Tibial nerve (tissue), 4 donors: Measurements from ENCODE around the gene FMN1. TPM values are rescaled to one million over a fixed set of nuclear protein-coding genes. Genes with fewer than 3 reads are reported as not detected.

Source experiments
- DNase-seq, 2 donors: peaks; one replicate each; pipeline ENCODE4 v3.0.0-alpha.2; 2019; ENCODE audit warnings: low spot score in 2 of 2
- H3K27ac ChIP-seq, 4 donors: fragments of 200-600 bp; sonication (generic) in 3 of 4; one replicate each; pipeline ENCODE4 v1.5.1; 2017 to 2019; ENCODE audit warnings: mild to moderate bottlenecking in 1 of 4
- H3K27me3 ChIP-seq, 2 donors: fragments of 200-600 bp; sonication (generic) in 1 of 2; one replicate each; pipeline versions ENCODE4 v1.5.1 to v1.6.0; 2017 to 2019
- H3K36me3 ChIP-seq, 3 donors: fragments of 200-600 bp; sonication (generic); one replicate each; pipeline ENCODE4 v1.5.1; 2018 to 2019
- H3K4me1 ChIP-seq, 4 donors: fragments of 200-600 bp; sonication (generic) in 3 of 4; one replicate each; pipeline ENCODE4 v1.5.1; 2017 to 2019
- H3K4me3 ChIP-seq, 4 donors: fragments of 200-600 bp; sonication (generic) in 3 of 4; one replicate each; pipeline ENCODE4 v1.5.1; 2017 to 2019; ENCODE audit warnings: mild to moderate bottlenecking in 1 of 4, moderate library complexity in 1 of 4
- H3K9me3 ChIP-seq, 4 donors: fragments of 200-600 bp; sonication (generic) in 3 of 4; one replicate each; pipeline ENCODE4 v1.5.1; 2017 to 2019
- CTCF ChIP-seq, 5 experiments: fragments of 200-600 bp in 3 of 5; fragments of 450-650 bp in 2 of 5; sonication (generic) in 3 of 5; IDR thresholded peaks; one replicate each; pipeline ENCODE4 v1.5.1; 2016 to 2019; ENCODE audit warnings: antibody characterized with exemption in 5 of 5, mild to moderate bottlenecking in 3 of 5, moderate library complexity in 2 of 5
- EP300 ChIP-seq, 2 donors: sonication (generic); formaldehyde crosslinking; IDR thresholded peaks; one replicate each; pipeline ENCODE4 v1.6.1; 2017; ENCODE audit warnings: antibody characterized with exemption in 2 of 2, mild to moderate bottlenecking in 1 of 2
- POLR2A ChIP-seq, 2 donors: fragments of 450-650 bp; IDR thresholded peaks; one replicate each; pipeline ENCODE4 v1.6.1; 2017; ENCODE audit warnings: antibody characterized with exemption in 2 of 2, mild to moderate bottlenecking in 2 of 2, moderate library complexity in 2 of 2
- WGBS, 2 donors: methylation state at CpG; one replicate each; pipeline ENCODE4 v1.1.5; 2018; 5-methylcytosine and 5-hydroxymethylcytosine counted together
- total RNA-seq, 4 donors: library from RNA; depleted of rRNA; stranded (reverse); fragments of >200 nt; gene quantifications; one replicate each; pipeline ENCODE4 v1.1.0, GENCODE V29; 2016

The FMN1 gene
- total RNA-seq, 4 donors from 2014 or later = 15.1 to 62.1 (median 20.7) TPM

DNA sequence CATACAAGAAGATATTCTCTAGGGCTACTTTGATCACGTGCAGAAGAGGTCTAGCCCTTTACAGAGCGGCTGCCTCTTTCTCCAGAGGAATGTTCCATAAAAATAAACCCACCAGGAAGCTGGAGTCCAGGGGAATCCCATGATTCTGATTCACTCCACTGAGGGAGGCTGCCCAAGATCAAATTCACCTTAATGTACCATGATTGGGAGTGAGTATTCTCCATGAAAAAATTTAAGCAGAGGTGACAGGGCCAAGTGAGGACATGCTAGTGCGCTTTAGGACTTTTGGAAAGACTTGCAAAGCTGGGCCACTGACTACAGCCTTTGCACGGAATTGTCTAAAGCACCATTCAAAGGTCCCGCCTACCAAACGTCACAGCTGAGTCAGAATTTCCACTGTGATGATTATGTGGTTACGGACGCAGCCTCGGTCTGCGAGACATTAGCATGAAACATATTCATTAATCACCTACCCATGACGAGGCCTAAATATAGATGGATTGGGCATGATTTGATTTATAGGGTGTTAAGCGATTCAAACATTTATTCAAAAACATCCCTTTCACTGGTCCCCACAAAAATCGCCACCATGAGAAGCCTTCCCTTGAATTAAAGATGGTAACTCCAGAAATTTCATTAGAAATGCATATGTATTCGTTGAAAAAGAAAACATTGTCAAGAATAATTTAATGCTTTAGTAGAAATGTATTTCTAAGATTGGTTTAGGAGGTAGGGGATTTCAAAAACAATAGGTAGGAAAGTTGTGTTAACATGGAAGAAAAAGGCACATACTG lies 324.1 kb downstream of the FMN1 start:
- no peak overlapping the region for H3K27ac ChIP-seq
- H3K4me3 ChIP-seq = no peak overlapping the region
- 86 to 87% methylated on average over 14 of the region's 14 CpGs for WGBS, 2 donors
- no peaks in the 10 kb centered on the region for H3K36me3 ChIP-seq
- no peaks in the 10 kb centered on the region for H3K27me3 ChIP-seq
- H3K4me1 ChIP-seq = peaks cover 0 to 4% (median 0%) of the 10 kb centered on the region in 4 donors
- DNase-seq = no peak
- TF ChIP-seq EP300 (IDR thresholded peaks at IDR 0.05) (no peak), CTCF (IDR thresholded peaks at IDR 0.05) (no peak), POLR2A (IDR thresholded peaks at IDR 0.05) (no peak)
- no peaks in the 10 kb centered on the region for H3K9me3 ChIP-seq

GRCh38 chr15:32869776-32870175 lies 324.7 kb downstream of the FMN1 start:
- Histone ChIP-seq H3K4me1 (peaks cover 0 to 4% (median 0%) of the 10 kb centered on the region in 4 donors), H3K4me3 (no peak overlapping the region), H3K9me3 (no peaks in the 10 kb centered on the region), H3K27ac (no peak overlapping the region), H3K36me3 (no peaks in the 10 kb centered on the region), H3K27me3 (no peaks in the 10 kb centered on the region)
- no peak for DNase-seq
- WGBS, 2 donors = 63 to 75% methylated on average over 4 of the region's 4 CpGs
- TF ChIP-seq POLR2A (IDR thresholded peaks at IDR 0.05) (no peak), EP300 (IDR thresholded peaks at IDR 0.05) (no peak), CTCF (IDR thresholded peaks at IDR 0.05) (no peak)

DNA sequence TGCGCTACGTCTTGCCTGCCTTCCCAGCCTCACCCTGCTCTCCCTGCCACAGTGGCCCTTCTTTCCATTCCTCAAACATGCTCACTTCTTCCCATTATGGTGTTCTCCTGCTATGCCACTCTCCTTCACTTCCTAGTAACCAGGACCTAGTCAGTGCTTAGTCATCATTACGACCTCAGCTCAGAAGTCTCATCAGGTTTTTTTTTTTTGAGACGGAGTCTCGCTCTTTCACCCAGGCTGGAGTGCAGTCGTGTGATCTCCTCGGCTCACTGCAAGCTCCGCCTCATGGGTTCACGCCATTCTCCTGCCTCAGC lies 327.2 kb downstream of the FMN1 start:
- Histone ChIP-seq H3K27ac (no peak overlapping the region), H3K27me3 (no peaks in the 10 kb centered on the region), H3K4me1 (peaks cover 0 to 6% (median 2%) of the 10 kb centered on the region in 4 donors), H3K9me3 (no peaks in the 10 kb centered on the region), H3K36me3 (no peaks in the 10 kb centered on the region), H3K4me3 (no peak overlapping the region)
- WGBS, 2 donors = 88 to 91% methylated on average over 9 of the region's 9 CpGs
- TF ChIP-seq CTCF (IDR thresholded peaks at IDR 0.05) (no peak), POLR2A (IDR thresholded peaks at IDR 0.05) (no peak), EP300 (IDR thresholded peaks at IDR 0.05) (no peak)
- no peak for DNase-seq

GRCh38 chr15:32866454-32867312 lies 327.8 kb downstream of the FMN1 start:
- TF ChIP-seq EP300 (IDR thresholded peaks at IDR 0.05) (no peak), POLR2A (IDR thresholded peaks at IDR 0.05) (no peak), CTCF (IDR thresholded peaks at IDR 0.05) (no peak)
- no peak for DNase-seq
- H3K27ac ChIP-seq = no peak overlapping the region
- H3K27me3 ChIP-seq = no peaks in the 10 kb centered on the region
- no peak overlapping the region for H3K4me3 ChIP-seq
- H3K9me3 ChIP-seq = no peaks in the 10 kb centered on the region
- H3K4me1 ChIP-seq = peaks cover 0 to 11% (median 0%) of the 10 kb centered on the region in 4 donors
- 58 to 61% methylated on average over 6 of the region's 6 CpGs for whole genome bisulfite sequencing, 2 donors
- H3K36me3 ChIP-seq = no peaks in the 10 kb centered on the region

DNA sequence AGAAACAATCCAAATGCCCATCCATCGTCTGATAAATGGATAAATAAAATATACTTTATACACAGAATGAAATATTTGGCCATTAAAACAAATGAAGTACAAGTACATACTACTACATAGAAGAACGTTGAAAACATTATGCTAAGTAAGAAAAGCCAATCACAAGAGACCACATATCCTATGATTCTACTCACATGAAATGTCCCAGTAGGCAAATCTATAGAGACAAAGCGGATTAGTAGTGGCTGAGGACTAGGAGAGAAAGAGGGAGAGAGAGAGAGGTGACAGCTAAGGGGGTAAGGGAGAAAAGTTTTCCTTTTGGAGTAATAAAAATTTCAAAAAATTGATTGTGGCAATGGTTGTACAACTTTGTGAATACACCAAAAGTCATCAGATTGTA lies 329.7 kb downstream of the FMN1 start:
- H3K9me3 ChIP-seq = no peaks in the 10 kb centered on the region
- DNase-seq = no peak
- no peak overlapping the region for H3K4me3 ChIP-seq
- TF ChIP-seq POLR2A (IDR thresholded peaks at IDR 0.05) (no peak), EP300 (IDR thresholded peaks at IDR 0.05) (no peak), CTCF (IDR thresholded peaks at IDR 0.05) (no peak)
- H3K36me3 ChIP-seq = no peaks in the 10 kb centered on the region
- peaks cover 0 to 19% (median 0%) of the 10 kb centered on the region in 4 donors for H3K4me1 ChIP-seq
- H3K27me3 ChIP-seq = no peaks in the 10 kb centered on the region
- no peak overlapping the region for H3K27ac ChIP-seq
- 69 to 72% methylated on average over 3 of the region's 3 CpGs for WGBS, 2 donors
